GM23338 (cell line): ENCODE results near the gene SUN3. TPM values are rescaled to one million over a fixed set of nuclear protein-coding genes. Genes with fewer than 3 reads are reported as not detected.

Experiments used
- ATAC-seq: fragments of 200-7000 bp; cut with Tn5 transposase; 3 replicates; pipeline ENCODE4 v1.9.1; 2020
- DNase-seq: peaks from one replicate; pipeline ENCODE4 v3.0.0-alpha.2; 2015; ENCODE audit warnings: low spot score
- H2AFZ ChIP-seq: fragments of 200-600 bp; sonication (generic); 2 replicates; pipeline ENCODE4 v1.8.0; 2016; ENCODE audit warnings: antibody characterized with exemption, mild to moderate bottlenecking, moderate library complexity
- H3F3A ChIP-seq: fragments of 200-600 bp; sonication (generic); replicated peaks from 2 replicates; pipeline ENCODE4 v1.8.0; 2017; ENCODE audit warnings: antibody characterized with exemption, mixed run types, low read depth
- H3K27ac ChIP-seq: fragments of 200-600 bp; sonication (generic); 2 replicates; pipeline ENCODE4 v1.6.1; 2016; ENCODE audit warnings: low read depth
- H3K27me3 ChIP-seq: fragments of 200-600 bp; sonication (generic); 2 replicates; pipeline ENCODE4 v1.8.0; 2016; ENCODE audit warnings: mild to moderate bottlenecking, mixed run types, moderate library complexity; ENCODE audit not compliant: insufficient read depth
- H3K36me3 ChIP-seq: fragments of 200-600 bp; sonication (generic); 2 replicates; pipeline ENCODE4 v1.8.0; 2016; ENCODE audit warnings: mild to moderate bottlenecking; ENCODE audit not compliant: insufficient read depth
- H3K4me1 ChIP-seq: fragments of 200-600 bp; sonication (generic); 2 replicates; pipeline ENCODE4 v1.8.0; 2016; ENCODE audit warnings: mild to moderate bottlenecking, moderate library complexity; ENCODE audit not compliant: insufficient read depth
- H3K4me2 ChIP-seq: fragments of 200-600 bp; sonication (generic); 2 replicates; pipeline ENCODE4 v1.7.1; 2017; ENCODE audit warnings: mixed run types
- H3K4me3 ChIP-seq: fragments of 200-600 bp; sonication (generic); 2 replicates; pipeline ENCODE4 v1.6.1; 2016; ENCODE audit warnings: mixed run types
- H3K79me2 ChIP-seq: fragments of 200-600 bp; sonication (generic); replicated peaks from 2 replicates; pipeline ENCODE4 v1.8.0; 2017; ENCODE audit warnings: mild to moderate bottlenecking; ENCODE audit not compliant: insufficient read depth
- H3K9me2 ChIP-seq: fragments of 200-600 bp; sonication (generic); 2 replicates; pipeline ENCODE4 v1.8.0; 2017; ENCODE audit not compliant: insufficient read depth
- H4K20me1 ChIP-seq: fragments of 200-600 bp; sonication (generic); replicated peaks from 2 replicates; pipeline ENCODE4 v1.8.0; 2017; ENCODE audit warnings: mild to moderate bottlenecking; ENCODE audit not compliant: insufficient read depth
- H3K27ac Mint-ChIP-seq: 2 replicates; pipeline ENCODE4 v1.8.0; 2020; ENCODE audit warnings: inconsistent platforms, mild to moderate bottlenecking, moderate library complexity, mixed read lengths
- H3K27me3 Mint-ChIP-seq: 3 replicates; pipeline ENCODE4 v1.8.0; 2022; ENCODE audit warnings: low read depth, mild to moderate bottlenecking, moderate library complexity, mixed read lengths, inconsistent platforms; ENCODE audit not compliant: insufficient read depth, poor library complexity
- H3K36me3 Mint-ChIP-seq: 3 replicates; pipeline ENCODE4 v1.8.0; 2021; ENCODE audit warnings: low read depth, mild to moderate bottlenecking, inconsistent platforms, moderate library complexity, mixed read lengths
- H3K4me1 Mint-ChIP-seq: 3 replicates; pipeline ENCODE4 v1.8.0; 2020; ENCODE audit warnings: mild to moderate bottlenecking, inconsistent platforms, mixed read lengths
- H3K4me3 Mint-ChIP-seq: 3 replicates; pipeline ENCODE4 v1.8.0; 2021; ENCODE audit warnings: moderate library complexity, mild to moderate bottlenecking, inconsistent platforms, mixed read lengths
- H3K9me3 Mint-ChIP-seq: 3 replicates; pipeline ENCODE4 v1.8.0; 2020; ENCODE audit warnings: moderate library complexity, mild to moderate bottlenecking, inconsistent platforms, mixed read lengths
- CREB1 ChIP-seq: fragments of 250-450 bp; sonication (Bioruptor Pico); IDR thresholded peaks from 2 replicates; pipeline ENCODE4 v1.5.0; 2020; ENCODE audit warnings: low read depth, mild to moderate bottlenecking, moderate library complexity
- EZH2 ChIP-seq: fragments of 200-600 bp; sonication (generic); IDR thresholded peaks from one replicate; pipeline ENCODE4 v1.8.0; 2017; ENCODE audit warnings: antibody characterized with exemption, mild to moderate bottlenecking, low read depth; ENCODE audit not compliant: unreplicated experiment
- EZH2phosphoT487 ChIP-seq: fragments of 200-600 bp; sonication (generic); IDR thresholded peaks from one replicate; pipeline ENCODE4 v1.8.1; 2018; ENCODE audit warnings: antibody characterized with exemption; ENCODE audit not compliant: unreplicated experiment
- NANOG ChIP-seq: IDR thresholded peaks from 2 replicates; pipeline ENCODE4 v1.6.1; 2016; ENCODE audit warnings: antibody characterized with exemption, borderline replicate concordance
- POLR2AphosphoS5 ChIP-seq: IDR thresholded peaks from 2 replicates; pipeline ENCODE4 v1.6.1; 2016; ENCODE audit warnings: antibody characterized with exemption, low read depth
- STAT1 ChIP-seq: IDR thresholded peaks from one replicate; pipeline ENCODE4 v1.6.1; 2016; ENCODE audit warnings: antibody characterized with exemption; ENCODE audit not compliant: unreplicated experiment
- ZNF114 ChIP-seq: fragments of 250-450 bp; sonication (Bioruptor Pico); IDR thresholded peaks from 2 replicates; pipeline ENCODE4 v1.5.0; 2020; ENCODE audit warnings: mild to moderate bottlenecking, moderate library complexity
- ZNF331 ChIP-seq: fragments of 250-450 bp; sonication (Bioruptor Pico); IDR thresholded peaks from 2 replicates; pipeline ENCODE4 v1.5.0; 2020; ENCODE audit warnings: low read depth, mild to moderate bottlenecking, moderate library complexity
- polyA plus RNA-seq: library from polyadenylated mRNA; unstranded; fragments of >200 nt; fragmentation: Nextera tagmentation; extraction: Ambion mirVana; gene quantifications from 2 replicates; pipeline ENCODE4 v1.2.1, GENCODE V29; 2016
- total RNA-seq: library from RNA; depleted of rRNA; stranded (reverse); fragments of >200 nt; shearing (Covaris generic); gene quantifications from 2 replicates; pipeline ENCODE4 v1.2.3, GENCODE V29; 2014
- TF ChIP-seq, protein P1 (sequence below), 2 experiments: fragments of 200-600 bp in 1 of 2; sonication (generic) in 1 of 2; conservative IDR thresholded peaks; 2 replicates each; pipeline versions ENCODE4 v1.5.1 to v1.6.1; 2016 to 2017; ENCODE audit warnings: antibody characterized with exemption in 2 of 2, low read depth in 2 of 2, mild to moderate bottlenecking in 2 of 2, moderate library complexity in 1 of 2
- TF ChIP-seq, protein P2 (sequence below): fragments of 250-450 bp; sonication (Bioruptor Pico); IDR thresholded peaks from 2 replicates; pipeline ENCODE4 v1.5.0; 2020; ENCODE audit warnings: mild to moderate bottlenecking, moderate library complexity

The SUN3 gene
- total and polyA plus RNA-seq, 2 experiments from 2014 or later = 0.52 TPM; not detected in 1

DNA sequence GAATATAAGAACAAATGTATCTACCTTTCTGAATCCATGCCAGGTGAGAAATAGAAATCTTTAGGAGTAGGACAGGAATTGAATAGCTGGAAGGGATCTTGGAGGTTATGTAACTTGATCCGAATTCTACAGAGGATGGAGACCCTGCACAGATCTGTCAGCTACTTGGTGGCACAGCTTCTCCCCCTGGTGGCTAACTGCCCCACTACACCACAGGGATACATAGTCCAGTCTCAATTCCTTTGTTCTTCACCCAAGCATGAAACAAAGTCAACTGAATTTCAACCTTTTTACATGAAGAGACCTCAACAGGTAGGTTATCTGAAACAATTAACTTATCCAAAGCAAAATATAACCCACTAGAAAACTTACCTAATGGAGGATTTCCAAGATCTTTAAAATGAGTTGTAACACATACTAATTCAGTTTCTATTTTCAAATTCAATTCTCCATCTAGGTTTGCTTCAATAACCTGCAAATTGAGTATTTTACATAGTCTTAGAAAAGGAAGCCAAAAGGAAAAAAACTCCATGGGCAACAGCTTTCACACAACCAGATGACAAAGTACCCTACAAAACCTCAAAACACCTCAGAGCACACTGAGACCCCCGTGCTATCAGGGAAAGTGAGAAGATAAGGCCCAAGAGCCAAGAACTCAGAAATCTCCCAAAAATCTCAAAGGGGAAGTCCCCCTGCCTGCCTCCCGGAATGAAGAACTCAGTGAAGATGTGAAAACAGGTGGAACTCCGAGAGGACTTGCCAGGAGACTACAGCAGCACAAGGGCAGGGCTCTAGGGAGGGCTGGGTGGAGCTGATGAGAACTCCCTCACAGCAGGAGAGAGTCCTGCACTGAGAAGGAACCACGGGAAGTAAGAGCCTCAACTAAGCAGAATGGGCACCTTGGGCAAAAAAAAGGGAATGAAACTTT is 59.8 kb downstream of the SUN3 start:
- Mint-ChIP-seq H3K4me3 (no peak overlapping the region), H3K9me3 (no peaks in the 10 kb centered on the region), H3K27ac (peak overlapping the region; percentile 78), H3K36me3 (peaks cover 80% of the 10 kb centered on the region), H3K4me1 (peaks cover 15% of the 10 kb centered on the region), H3K27me3 (peaks cover 4% of the 10 kb centered on the region)
- Histone ChIP-seq H4K20me1 (peaks cover 3% of the 10 kb centered on the region), H3K27ac (peak overlapping the region; percentile 47; the same call in 1 of the 2 replicates), H2AFZ (no peak overlapping the region), H3K79me2 (0 out of 2 replicates have a peak, but pooled peaks cover 3% of the 10 kb centered on the region), H3K36me3 (peaks cover 48% of the 10 kb centered on the region), H3K27me3 (no peaks in the 10 kb centered on the region), H3F3A (no peaks in the 10 kb centered on the region), H3K4me3 (no peak overlapping the region), H3K4me1 (no peaks in the 10 kb centered on the region), H3K4me2 (no peak overlapping the region), H3K9me2 (no peaks in the 10 kb centered on the region)
- TF ChIP-seq, protein P1, sequence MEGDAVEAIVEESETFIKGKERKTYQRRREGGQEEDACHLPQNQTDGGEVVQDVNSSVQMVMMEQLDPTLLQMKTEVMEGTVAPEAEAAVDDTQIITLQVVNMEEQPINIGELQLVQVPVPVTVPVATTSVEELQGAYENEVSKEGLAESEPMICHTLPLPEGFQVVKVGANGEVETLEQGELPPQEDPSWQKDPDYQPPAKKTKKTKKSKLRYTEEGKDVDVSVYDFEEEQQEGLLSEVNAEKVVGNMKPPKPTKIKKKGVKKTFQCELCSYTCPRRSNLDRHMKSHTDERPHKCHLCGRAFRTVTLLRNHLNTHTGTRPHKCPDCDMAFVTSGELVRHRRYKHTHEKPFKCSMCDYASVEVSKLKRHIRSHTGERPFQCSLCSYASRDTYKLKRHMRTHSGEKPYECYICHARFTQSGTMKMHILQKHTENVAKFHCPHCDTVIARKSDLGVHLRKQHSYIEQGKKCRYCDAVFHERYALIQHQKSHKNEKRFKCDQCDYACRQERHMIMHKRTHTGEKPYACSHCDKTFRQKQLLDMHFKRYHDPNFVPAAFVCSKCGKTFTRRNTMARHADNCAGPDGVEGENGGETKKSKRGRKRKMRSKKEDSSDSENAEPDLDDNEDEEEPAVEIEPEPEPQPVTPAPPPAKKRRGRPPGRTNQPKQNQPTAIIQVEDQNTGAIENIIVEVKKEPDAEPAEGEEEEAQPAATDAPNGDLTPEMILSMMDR (conservative IDR thresholded peaks at IDR 0.05; ENCODE audit: low read depth in 2 of 2) = peak; percentile 88 to 94
- no peak for TF ChIP-seq ZNF114 (CRISPR knock-in tag)
- ATAC-seq (peak; percentile 99), DNase-seq (peak; percentile 85)

DNA sequence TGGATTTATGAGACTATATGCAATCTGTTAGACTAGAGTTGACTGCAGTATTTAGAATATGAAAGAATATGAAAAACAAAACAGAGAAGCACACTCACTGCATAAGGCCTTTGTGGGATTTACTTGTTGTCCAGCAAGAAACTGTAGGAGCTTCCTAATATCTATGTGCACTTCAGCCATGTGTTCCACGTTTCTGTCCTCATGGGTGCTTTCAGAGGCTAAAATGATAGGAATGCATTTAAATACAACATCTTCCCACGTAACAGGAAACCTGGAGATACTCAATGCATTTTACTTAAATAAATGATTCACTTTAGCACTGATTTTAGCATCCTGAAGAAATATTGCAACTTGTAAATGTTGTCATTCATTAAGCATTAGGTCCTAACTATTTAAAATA is 61.2 kb downstream of the SUN3 start:
- H3K27ac ChIP-seq = no peak overlapping the region
- H3K27me3 ChIP-seq = no peaks in the 10 kb centered on the region
- peaks cover 3% of the 10 kb centered on the region for H4K20me1 ChIP-seq
- H3K27me3 Mint-ChIP-seq = peaks cover 3% of the 10 kb centered on the region
- H3K4me3 Mint-ChIP-seq = no peak overlapping the region
- no peak for TF ChIP-seq POLR2AphosphoS5
- TF ChIP-seq, protein P1 (conservative IDR thresholded peaks at IDR 0.05; ENCODE audit: low read depth in 2 of 2) = no peak
- no peak for TF ChIP-seq NANOG
- TF ChIP-seq EZH2 = no peak
- no peak for TF ChIP-seq STAT1
- TF ChIP-seq ZNF331 = no peak
- TF ChIP-seq EZH2phosphoT487 = no peak
- no peak for TF ChIP-seq CREB1 (CRISPR knock-in tag)
- TF ChIP-seq, protein P2, sequence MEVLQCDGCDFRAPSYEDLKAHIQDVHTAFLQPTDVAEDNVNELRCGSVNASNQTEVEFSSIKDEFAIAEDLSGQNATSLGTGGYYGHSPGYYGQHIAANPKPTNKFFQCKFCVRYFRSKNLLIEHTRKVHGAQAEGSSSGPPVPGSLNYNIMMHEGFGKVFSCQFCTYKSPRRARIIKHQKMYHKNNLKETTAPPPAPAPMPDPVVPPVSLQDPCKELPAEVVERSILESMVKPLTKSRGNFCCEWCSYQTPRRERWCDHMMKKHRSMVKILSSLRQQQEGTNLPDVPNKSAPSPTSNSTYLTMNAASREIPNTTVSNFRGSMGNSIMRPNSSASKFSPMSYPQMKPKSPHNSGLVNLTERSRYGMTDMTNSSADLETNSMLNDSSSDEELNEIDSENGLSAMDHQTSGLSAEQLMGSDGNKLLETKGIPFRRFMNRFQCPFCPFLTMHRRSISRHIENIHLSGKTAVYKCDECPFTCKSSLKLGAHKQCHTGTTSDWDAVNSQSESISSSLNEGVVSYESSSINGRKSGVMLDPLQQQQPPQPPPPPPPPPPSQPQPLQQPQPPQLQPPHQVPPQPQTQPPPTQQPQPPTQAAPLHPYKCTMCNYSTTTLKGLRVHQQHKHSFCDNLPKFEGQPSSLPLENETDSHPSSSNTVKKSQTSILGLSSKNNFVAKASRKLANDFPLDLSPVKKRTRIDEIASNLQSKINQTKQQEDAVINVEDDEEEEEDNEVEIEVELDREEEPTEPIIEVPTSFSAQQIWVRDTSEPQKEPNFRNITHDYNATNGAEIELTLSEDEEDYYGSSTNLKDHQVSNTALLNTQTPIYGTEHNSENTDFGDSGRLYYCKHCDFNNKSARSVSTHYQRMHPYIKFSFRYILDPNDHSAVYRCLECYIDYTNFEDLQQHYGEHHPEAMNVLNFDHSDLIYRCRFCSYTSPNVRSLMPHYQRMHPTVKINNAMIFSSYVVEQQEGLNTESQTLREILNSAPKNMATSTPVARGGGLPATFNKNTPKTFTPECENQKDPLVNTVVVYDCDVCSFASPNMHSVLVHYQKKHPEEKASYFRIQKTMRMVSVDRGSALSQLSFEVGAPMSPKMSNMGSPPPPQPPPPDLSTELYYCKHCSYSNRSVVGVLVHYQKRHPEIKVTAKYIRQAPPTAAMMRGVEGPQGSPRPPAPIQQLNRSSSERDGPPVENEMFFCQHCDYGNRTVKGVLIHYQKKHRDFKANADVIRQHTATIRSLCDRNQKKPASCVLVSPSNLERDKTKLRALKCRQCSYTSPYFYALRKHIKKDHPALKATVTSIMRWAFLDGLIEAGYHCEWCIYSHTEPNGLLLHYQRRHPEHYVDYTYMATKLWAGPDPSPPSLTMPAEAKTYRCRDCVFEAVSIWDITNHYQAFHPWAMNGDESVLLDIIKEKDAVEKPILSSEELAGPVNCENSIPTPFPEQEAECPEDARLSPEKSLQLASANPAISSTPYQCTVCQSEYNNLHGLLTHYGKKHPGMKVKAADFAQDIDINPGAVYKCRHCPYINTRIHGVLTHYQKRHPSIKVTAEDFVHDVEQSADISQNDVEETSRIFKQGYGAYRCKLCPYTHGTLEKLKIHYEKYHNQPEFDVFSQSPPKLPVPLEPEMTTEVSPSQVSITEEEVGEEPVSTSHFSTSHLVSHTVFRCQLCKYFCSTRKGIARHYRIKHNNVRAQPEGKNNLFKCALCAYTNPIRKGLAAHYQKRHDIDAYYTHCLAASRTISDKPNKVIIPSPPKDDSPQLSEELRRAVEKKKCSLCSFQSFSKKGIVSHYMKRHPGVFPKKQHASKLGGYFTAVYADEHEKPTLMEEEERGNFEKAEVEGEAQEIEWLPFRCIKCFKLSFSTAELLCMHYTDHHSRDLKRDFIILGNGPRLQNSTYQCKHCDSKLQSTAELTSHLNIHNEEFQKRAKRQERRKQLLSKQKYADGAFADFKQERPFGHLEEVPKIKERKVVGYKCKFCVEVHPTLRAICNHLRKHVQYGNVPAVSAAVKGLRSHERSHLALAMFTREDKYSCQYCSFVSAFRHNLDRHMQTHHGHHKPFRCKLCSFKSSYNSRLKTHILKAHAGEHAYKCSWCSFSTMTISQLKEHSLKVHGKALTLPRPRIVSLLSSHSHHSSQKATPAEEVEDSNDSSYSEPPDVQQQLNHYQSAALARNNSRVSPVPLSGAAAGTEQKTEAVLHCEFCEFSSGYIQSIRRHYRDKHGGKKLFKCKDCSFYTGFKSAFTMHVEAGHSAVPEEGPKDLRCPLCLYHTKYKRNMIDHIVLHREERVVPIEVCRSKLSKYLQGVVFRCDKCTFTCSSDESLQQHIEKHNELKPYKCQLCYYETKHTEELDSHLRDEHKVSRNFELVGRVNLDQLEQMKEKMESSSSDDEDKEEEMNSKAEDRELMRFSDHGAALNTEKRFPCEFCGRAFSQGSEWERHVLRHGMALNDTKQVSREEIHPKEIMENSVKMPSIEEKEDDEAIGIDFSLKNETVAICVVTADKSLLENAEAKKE = no peak
- H3K36me3 Mint-ChIP-seq = peaks cover 80% of the 10 kb centered on the region
- H3K4me3 ChIP-seq = no peak overlapping the region
- peaks cover 44% of the 10 kb centered on the region for H3K36me3 ChIP-seq
- H3K27ac Mint-ChIP-seq = no peak overlapping the region
- no peak overlapping the region for H3K4me2 ChIP-seq
- no peaks in the 10 kb centered on the region; the same call in 1 of the 2 replicates for H3K9me2 ChIP-seq
- H3K4me1 ChIP-seq = no peaks in the 10 kb centered on the region
- no peak for ATAC-seq
- no peak for DNase-seq
- H2AFZ ChIP-seq = no peak overlapping the region
- H3K9me3 Mint-ChIP-seq = no peaks in the 10 kb centered on the region
- H3F3A ChIP-seq = no peaks in the 10 kb centered on the region
- H3K4me1 Mint-ChIP-seq = peaks cover 15% of the 10 kb centered on the region
- H3K79me2 ChIP-seq = 0 out of 2 replicates have a peak, but pooled peaks cover 3% of the 10 kb centered on the region
